ENCODE measurements around the gene SLX4.

- TF ChIP-seq ZFP3 (CRISPR knock-in tag; IDR thresholded peaks at IDR 0.05), result no peak
- no peak for TF ChIP-seq ZNF565 (CRISPR knock-in tag; conservative IDR thresholded peaks at IDR 0.05; ENCODE audit: low read depth)
- TF ChIP-seq PATZ1 (CRISPR knock-in tag; IDR thresholded peaks at IDR 0.05; ENCODE audit: borderline replicate concordance), result no peak
These were observed 69.8 kb downstream of the SLX4 start for GRCh38 chr16:3541527-3542155.
